Measurements from ENCODE around the gene SHANK3. TPM values are rescaled to one million over a fixed set of nuclear protein-coding genes. Genes with fewer than 3 reads are reported as not detected.
A peak's percentile ranks its signal among the peaks of the same experiment; 100 is the strongest.

SHANK3 gene
- total and polyA plus RNA-seq, 2 of the 8 experiments (the other 6 are each of a cell fraction or from before 2014, with no cell fraction given) = 1.5 to 6.0 TPM

GRCh38 chr22:50687829-50688228 is 15.2 kb downstream of the SHANK3 start:
- H3K27ac ChIP-seq (ENCODE audit: low read depth, low read length) = no peak overlapping the region
- no peak overlapping the region for H3K56ac ChIP-seq (replicated peaks; ENCODE audit: insufficient read length, low read depth, low read length)
- no peaks in the 10 kb centered on the region for H3K4me1 ChIP-seq (replicated peaks in 1 of 4; ENCODE audit: control insufficient read depth in 3 of 4, insufficient read depth in 4 of 4, low read length in 3 of 4)
- H3K23me2 ChIP-seq (ENCODE audit: low read depth, low read length) = peaks cover 2% of the 10 kb centered on the region; the same call in 1 of the 2 replicates
- H2BK20ac ChIP-seq (ENCODE audit: low read length) = no peak overlapping the region
- H2BK12ac ChIP-seq (ENCODE audit: low read depth, low read length) = no peak overlapping the region
- peak in 1 of 2 experiments; percentile 26 for DNase-seq (ENCODE audit: low read depth in 1 of 2, low spot score in 2 of 2)
- no peak overlapping the region for H3K14ac ChIP-seq (ENCODE audit: insufficient read length)
- FAIRE-seq = no peak
- no peak overlapping the region for H3K23ac ChIP-seq (ENCODE audit: insufficient read length)
- WGBS, 2 experiments (ENCODE audit: extremely low coverage in 1 of 2, insufficient coverage in 1 of 2, insufficient read length in 1 of 2, insufficient replicate concordance in 2 of 2, low coverage in 1 of 2, low lambda C conversion rate in 2 of 2, missing lambda C conversion rate in 1 of 2) = 86% methylated on average over 10 of the region's 10 CpGs; no CpG with 5 or more reads in 1 of the 2 experiments
- peaks cover 0 to 5% of the 10 kb centered on the region in 2 experiments; a peak in 2 of 4 replicates for H3K9me3 ChIP-seq (ENCODE audit: insufficient read depth in 2 of 2, low read depth in 1 of 2, low read length in 1 of 2)
- no peak overlapping the region for H3K18ac ChIP-seq (ENCODE audit: extremely low read depth, low read length)
- H3K4me2 ChIP-seq (ENCODE audit: insufficient read depth in 1 of 2, low read depth in 2 of 2, low read length in 2 of 2) = no peak overlapping the region
- no peak overlapping the region for H2BK5ac ChIP-seq (ENCODE audit: low read depth, low read length)
- no peaks in the 10 kb centered on the region for H3K79me1 ChIP-seq (ENCODE audit: low read depth, low read length)
- H2AFZ ChIP-seq (ENCODE audit: low read length) = no peak overlapping the region
- no peak overlapping the region for H2AK5ac ChIP-seq (ENCODE audit: low read depth, low read length)
- no peak overlapping the region for H4K5ac ChIP-seq (ENCODE audit: insufficient read length, low read depth, low read length)
- H2BK15ac ChIP-seq (ENCODE audit: low read length) = no peak overlapping the region
- ChIA-PET CTCF (ENCODE audit: partially characterized antibody) (interaction anchor here (1.5 kb wide), 1 partner anchor 12 kb away, joined by 3 read pairs; no protein-coding TSS in a partner anchor), POLR2A (ENCODE audit: partially characterized antibody) (no interaction called here)
- H3K79me2 ChIP-seq (ENCODE audit: control insufficient read depth in 1 of 2, insufficient read depth in 2 of 2, low read length in 2 of 2) = no peaks in the 10 kb centered on the region
- H3K27me3 ChIP-seq (replicated peaks in 1 of 4; ENCODE audit: control insufficient read depth in 3 of 4, extremely low read depth in 1 of 4, insufficient read depth in 3 of 4, low read length in 3 of 4) = no peaks in the 10 kb centered on the region; a peak in 1 of 7 replicates
- H3K9ac ChIP-seq (replicated peaks in 1 of 4; ENCODE audit: extremely low read depth in 1 of 4, low read depth in 3 of 4, low read length in 3 of 4) = no peak overlapping the region
- TF ChIP-seq RBBP5 (IDR thresholded peaks at IDR 0.05; ENCODE audit: borderline replicate concordance, low read depth, low read length) (no peak), ZNF274 (IDR thresholded peaks at IDR 0.05; ENCODE audit: borderline replicate concordance, extremely low read depth, low read length) (no peak), CREB1 (IDR thresholded peaks at IDR 0.05) (no peak), TAF7 (optimal IDR thresholded peaks at IDR 0.05; ENCODE audit: borderline replicate concordance, low read depth, low read length) (no peak), SIN3A (conservative IDR thresholded peaks at IDR 0.05 in 1 of 2, IDR thresholded peaks at IDR 0.05 in 1 of 2; ENCODE audit: low read depth in 1 of 2, low read length in 2 of 2) (no peak)
- H3K4me3 ChIP-seq (ENCODE audit: extremely low read depth in 1 of 4, insufficient read depth in 2 of 4, low read depth in 3 of 4, low read length in 4 of 4) = no peak overlapping the region
- no peak overlapping the region for H4K91ac ChIP-seq (replicated peaks; ENCODE audit: insufficient read length, low read length)
- H4K8ac ChIP-seq (ENCODE audit: extremely low read depth, insufficient read depth, low read length) = no peak overlapping the region
- peaks cover 0 to under 1% of the 10 kb centered on the region in 2 experiments for H4K20me1 ChIP-seq (replicated peaks in 1 of 2; ENCODE audit: control insufficient read depth in 1 of 2, insufficient read depth in 2 of 2, low read length in 2 of 2)
- no peak overlapping the region for H2BK120ac ChIP-seq (replicated peaks; ENCODE audit: low read depth, low read length)
- no peak overlapping the region for H3K4ac ChIP-seq (replicated peaks; ENCODE audit: insufficient read length, low read depth, low read length)
- no peaks in the 10 kb centered on the region for H3K36me3 ChIP-seq (ENCODE audit: control insufficient read depth in 2 of 4, insufficient read depth in 4 of 4, low read length in 3 of 4)
